GM19463 (cell line): ENCODE results near the gene CNTD1.
"Not testable (repeated sequence)": the region's sequence is repeated elsewhere in the genome, so short reads cannot be mapped to it uniquely, and the experiment has no call there.

Source experiments
- ATAC-seq: cut with Tn5 transposase; IDR thresholded peaks from one replicate; pipeline ENCODE4 v1.9.1; 2021; ENCODE audit warnings: mild to moderate bottlenecking, moderate library complexity; ENCODE audit not compliant: unreplicated experiment

Gene CNTD1, protein sequence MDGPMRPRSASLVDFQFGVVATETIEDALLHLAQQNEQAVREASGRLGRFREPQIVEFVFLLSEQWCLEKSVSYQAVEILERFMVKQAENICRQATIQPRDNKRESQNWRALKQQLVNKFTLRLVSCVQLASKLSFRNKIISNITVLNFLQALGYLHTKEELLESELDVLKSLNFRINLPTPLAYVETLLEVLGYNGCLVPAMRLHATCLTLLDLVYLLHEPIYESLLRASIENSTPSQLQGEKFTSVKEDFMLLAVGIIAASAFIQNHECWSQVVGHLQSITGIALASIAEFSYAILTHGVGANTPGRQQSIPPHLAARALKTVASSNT

DNA sequence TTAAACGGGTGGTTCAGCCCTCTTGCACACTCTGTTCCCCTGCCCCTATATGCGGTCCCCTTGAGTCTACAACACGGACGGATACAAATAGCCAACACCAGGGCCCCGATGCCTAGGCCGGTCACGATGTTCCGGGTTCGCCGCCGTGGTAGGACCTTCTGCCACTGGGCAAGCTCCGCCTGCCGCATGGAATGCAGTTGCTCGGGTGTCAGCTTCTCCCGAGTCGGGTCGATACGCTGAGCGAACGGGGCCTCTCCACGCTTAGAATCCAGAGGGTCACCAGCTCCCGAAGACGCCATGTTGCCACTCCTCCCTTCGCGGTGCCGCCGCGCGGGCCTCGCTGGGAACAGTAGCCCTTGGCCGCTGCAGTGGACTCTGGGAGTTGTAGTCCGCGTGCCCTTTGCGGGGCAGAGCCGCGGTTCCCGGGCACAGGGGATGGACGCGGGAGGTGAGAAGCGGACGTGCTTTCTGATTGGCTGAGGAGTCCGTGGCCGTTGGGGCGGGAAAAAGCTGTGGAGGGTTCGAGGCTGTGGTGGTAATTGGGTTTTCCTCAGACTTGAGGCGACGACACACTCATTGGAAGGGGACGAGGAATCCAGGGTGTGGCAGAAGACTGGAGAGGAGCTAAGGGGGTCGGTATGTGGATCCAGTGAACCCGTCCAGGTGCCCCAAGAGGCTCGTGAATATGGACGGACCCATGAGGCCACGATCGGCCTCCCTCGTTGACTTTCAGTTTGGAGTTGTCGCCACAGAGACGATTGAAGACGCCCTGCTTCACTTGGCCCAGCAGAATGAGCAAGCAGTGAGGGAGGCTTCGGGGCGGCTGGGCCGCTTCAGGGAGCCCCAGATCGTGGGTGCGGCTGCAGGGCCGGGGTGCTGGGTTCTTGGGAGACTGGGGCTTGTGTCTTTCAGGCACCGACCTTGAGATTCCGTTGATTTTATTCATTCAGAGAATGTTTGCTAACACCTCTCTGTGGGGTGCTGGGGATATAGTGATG is at the start of gene CNTD1, which contains the start of gene COA3:
TSS of gene CNTD1 (plus strand) at position 479 of the 998 bp plus-strand sequence. CDS start at position 686, 207 bp downstream.
TSS of gene COA3 (minus strand) at position 322 of the 998 bp plus-strand sequence. CDS start at position 299, 23 bp downstream.
- peak; percentile 93 for ATAC-seq

DNA sequence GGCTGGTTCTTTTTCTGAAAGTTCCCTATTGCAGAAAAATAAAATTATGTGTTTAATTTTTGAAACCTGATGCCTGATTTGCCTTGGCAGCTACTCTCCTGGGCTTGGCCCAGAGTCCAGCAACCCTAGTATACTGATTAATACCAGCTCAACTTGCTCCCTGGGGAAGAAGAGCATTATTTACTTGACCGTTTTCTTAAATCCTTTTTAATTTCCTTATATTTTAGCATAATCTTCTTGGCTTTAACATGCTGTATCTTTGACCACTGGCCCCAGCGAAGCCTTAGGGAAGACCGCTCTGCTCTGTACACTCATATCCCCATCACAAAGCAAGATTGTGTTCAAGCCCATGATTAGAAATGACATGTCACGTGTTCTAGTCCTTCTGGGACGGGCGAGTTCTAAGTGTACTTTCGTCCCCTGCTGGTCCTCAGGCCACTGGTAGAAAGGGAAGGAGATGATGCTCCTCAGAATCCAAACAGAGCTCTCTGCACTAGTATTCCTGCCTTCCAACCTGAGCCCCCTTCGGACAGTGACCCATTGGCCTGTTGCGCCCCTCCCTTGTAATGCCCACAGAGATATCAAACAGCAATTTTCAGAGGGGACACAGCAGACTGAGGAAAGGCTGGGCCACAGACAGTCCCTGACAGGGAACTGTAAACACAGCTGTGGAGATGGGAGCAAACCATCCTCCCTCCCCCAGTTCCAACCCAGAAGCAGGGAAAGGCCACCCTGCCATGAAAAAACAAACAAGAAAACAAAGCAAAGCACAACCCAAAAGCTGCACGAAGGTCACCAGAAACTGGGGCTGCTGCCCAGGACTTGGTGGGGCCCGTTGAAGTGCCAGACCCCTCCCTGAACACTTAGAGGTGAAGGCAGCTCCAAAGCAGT is 49.5 kb upstream of the CNTD1 start:
- ATAC-seq: no peak

GRCh38 chr17:42750739-42751344 is 47.8 kb upstream of the CNTD1 start:
- no peak for ATAC-seq

GRCh38 chr17:42751628-42752027 is 47.0 kb upstream of the CNTD1 start:
- no peak for ATAC-seq

GRCh38 chr17:42754782-42755181 is 43.9 kb upstream of the CNTD1 start:
- no peak for ATAC-seq

- no peak for ATAC-seq
These were observed 38.5 kb upstream of the CNTD1 start for GRCh38 chr17:42759982-42760651.

DNA sequence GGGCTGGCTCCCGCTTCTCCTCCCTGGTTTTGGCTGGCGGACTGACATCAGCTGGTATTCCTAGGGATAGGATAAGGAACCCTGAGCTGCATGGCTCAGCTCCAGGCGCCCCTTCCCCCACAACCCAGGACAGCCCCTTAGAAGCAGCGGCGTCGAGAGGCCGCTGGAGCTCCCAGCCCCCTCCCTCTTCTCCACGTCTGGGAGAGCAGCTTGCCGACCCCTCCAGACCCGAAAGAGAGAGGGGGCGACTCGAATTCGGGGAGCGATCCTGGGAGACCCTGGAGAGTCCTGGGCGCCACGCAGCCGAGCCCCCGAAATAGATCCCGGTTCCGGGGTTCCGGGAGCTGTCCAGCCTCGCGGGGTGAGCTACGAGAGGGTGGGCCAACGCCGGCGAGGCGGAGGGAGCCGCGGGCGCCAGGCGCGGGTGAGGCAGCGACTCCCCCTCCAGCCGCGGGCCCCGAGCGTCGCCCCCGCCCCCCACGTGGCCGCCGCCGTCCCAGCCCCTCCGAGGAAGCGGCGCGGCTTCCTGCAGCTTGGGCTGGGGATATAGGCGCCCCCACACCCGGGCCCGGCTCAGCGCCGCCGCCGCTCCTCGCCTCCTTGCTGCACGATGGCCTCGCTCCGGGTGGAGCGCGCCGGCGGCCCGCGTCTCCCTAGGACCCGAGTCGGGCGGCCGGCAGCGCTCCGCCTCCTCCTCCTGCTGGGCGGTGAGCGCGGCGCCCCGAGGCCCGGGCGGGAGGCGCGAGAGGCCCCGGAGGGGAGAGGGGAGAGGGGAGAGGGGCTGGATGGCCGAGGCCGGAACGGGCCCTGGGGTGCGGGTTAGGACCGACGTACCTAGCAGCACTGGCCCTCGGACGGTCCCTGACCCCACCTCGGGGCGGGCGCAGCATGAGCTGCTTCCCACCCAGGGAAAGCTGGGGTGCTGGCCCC is 37.7 kb upstream of the CNTD1 start, which contains the start of gene RAMP2:
TSS of gene RAMP2 (plus strand) at position 576 of the 930 bp plus-strand sequence. CDS start at position 611, 35 bp downstream.
- no peak for ATAC-seq

DNA sequence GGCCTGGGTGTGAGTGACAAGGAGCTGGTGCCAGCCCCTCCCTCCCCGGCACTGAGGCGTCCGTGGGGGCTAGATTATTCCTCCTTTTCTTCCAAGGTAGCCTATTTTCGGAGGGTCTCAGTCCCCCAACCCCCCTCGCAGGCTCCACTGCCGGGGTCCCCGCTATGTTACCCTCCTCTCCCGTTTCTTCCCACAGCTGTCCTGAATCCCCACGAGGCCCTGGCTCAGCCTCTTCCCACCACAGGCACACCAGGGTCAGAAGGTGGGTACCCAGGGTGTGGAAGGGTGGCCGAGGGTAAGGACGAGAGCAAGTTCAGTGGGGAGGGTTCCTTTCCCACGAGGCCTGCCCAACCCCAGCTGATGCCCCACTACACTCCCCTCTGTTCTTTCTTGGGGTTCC is 37.0 kb upstream of the CNTD1 start:
- no peak for ATAC-seq

DNA sequence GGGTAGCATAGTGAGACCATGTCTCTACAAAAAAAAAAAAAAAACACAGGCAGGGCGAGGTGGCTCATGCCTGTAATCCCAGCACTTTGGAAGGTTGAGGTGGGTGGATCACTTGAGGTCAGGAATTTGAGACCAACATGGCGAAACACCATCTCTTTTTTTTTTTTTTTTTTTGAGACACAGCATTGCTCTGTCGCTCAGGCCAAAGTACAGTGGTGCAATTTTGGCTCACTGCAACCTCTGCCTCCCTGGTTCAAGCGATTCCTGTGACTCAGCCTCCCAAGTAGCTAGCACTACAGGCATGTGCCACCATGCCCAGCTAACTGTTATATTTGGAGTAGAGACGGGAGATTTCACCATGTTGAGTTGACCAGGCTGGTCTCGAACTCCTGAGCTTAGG is 32.5 kb upstream of the CNTD1 start:
- no peak for ATAC-seq

DNA sequence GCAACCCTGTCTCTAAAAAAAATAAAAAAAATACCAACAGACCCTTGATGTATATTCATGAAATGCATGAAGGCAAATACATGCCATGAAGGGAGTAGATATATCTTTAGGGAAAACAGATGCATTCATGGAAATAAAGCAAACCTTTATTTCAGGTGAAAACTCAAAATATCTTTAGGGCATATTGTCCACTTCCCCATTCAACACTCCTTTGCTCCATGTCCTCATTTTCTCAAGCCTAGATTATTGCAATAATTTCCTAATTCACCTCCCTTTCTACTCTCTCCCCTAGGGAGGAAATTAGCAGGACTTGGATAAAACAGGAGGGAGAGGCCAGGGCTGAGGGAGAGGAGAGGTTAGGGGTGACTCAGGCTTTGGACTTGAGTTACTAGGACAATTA is 31.1 kb upstream of the CNTD1 start:
- no peak for ATAC-seq

DNA sequence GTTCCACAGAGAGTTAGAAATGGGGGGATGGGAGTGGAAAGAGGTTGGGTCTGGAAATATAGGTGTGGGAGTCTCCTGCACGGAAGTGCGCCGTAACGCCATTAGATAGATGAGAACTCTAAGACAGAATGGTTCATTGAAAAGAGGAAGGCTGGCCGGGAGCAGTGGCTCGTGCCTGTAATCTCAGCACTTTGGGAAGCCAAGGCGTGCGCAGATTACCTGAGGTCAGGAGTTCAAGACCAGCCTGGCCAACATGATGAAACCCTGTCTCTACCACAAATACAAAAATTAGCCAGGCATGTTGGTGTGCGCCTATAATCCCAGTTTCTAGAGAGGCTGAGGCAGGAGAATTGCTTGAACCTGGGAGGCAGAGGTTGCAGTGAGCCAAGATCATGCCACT is 30.7 kb upstream of the CNTD1 start:
- ATAC-seq: not testable (repeated sequence)

DNA sequence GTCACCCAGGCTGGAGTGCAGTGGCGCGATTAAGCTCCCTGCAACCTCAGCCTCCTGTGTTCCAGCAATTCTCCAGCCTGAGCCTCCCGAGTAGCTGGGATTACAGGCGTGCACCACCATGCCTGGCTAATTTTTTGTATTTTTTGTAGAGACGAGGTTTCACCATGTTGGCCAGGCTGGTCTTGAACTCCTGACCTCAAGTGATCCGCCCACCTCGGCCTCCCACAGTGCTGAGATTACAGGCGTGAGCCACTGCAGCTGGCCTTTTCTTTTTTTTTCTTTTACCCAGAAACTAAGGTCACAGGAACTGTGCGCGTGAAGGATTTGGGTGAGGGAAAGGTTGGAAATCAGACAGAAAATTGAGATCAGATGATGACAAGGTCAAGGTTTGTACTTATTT is 28.7 kb upstream of the CNTD1 start:
- ATAC-seq: not testable (repeated sequence)

DNA sequence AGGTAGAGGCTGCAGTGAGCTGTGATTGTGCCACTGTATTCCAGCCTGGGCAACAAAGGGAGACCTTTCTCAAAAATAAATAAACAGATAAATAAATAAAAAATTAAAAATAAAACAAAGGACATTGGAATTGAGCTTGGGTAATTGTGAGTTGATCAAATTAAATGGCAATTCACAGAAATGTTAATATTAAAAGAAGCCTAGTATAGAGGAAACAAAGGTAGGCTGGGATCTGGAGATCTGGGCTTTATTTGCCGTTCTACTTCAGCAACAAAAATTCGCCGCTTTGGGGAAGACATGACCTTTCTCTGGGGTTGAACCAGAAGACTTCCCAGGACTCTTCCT is 25.7 kb upstream of the CNTD1 start:
- no peak for ATAC-seq

DNA sequence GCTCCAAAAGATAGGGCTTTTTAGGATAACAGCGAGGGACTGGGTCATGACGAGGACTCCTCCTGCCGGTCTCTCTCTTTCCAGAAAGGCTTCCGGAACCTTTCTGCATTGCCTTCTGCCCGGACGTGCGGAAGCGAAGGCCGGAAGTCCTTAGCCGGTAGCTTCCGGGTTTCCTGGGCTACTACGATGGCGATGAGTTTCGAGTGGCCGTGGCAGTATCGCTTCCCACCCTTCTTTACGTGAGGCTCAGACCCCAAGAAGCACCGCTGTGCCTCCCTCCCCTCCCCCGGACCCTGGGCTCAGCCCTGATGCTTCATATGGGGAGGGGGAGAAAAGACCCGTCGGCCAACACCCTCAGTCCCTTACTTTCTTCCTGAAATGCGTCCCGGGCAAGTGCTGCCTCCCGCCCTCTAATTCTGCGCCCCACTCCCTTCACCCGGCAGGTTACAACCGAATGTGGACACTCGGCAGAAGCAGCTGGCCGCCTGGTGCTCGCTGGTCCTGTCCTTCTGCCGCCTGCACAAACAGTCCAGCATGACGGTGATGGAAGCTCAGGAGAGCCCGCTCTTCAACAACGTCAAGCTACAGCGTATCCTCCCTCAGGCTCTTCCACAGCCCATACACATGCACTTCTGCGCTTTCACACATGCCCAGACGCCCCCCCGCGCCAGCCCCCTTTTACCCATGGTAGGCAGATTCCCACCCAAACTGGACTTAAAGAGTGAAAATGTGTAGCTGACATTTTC is 25.2 kb upstream of the CNTD1 start, which contains the start of gene VPS25:
TSS of gene VPS25 (plus strand) at position 160 of the 746 bp plus-strand sequence. CDS start at position 187, 27 bp downstream.
- no peak for ATAC-seq

- ATAC-seq: no peak
These were observed 24.5 kb upstream of the CNTD1 start for GRCh38 chr17:42774066-42774745.

DNA sequence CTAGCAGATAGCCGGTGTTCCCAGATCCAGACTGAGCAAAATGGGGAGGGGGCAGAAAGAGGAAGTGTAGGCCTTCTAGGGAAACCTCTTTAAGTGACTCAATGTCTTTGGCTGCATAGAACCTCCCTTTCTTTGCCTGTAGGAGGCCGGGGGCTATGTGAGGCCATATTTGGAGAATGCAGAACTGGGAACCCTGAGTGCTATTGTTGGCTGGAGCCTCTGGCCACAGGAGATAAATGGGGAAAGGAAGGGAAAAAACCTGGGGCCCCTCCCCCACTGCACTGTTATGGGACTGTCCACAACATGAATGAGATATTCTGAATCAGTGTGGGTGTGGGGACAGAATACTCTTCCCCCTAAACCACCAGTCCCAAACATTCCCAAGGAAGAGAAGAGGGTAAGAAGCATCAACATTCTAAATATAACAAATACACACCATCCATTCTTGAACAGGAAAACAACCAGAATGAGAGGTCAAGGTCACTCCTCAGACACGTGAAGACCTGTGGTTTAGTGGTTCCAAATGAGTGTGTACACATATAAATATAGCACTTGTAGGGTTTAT is 23.0 kb upstream of the CNTD1 start:
- ATAC-seq: no peak

- no peak for ATAC-seq
These were observed 20.1 kb upstream of the CNTD1 start for GRCh38 chr17:42778570-42778969.
